ENCODE measurements around the gene EIF5A. TPM values are rescaled to one million over a fixed set of nuclear protein-coding genes. Genes with fewer than 3 reads are reported as not detected.

EIF5A gene
- total and polyA plus RNA-seq, 8 donors: 104 to 220 (median 187) TPM

DNA sequence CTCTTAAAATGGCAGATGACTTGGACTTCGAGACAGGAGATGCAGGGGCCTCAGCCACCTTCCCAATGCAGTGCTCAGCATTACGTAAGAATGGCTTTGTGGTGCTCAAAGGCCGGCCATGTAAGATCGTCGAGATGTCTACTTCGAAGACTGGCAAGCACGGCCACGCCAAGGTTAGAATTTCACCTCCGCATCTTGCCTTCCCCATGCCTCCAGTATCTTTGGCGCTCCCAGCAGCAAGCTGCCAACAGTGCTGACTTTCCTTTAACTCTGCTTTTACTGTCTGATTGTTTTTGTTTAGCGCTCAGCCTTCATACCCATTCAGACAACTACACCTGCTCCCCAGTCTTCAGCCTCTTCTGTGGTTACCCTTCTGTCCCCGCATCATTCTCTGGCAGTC is 2.2 kb downstream of the EIF5A start:
- Histone ChIP-seq H3K4me3 (peak overlapping the region in 2 of 4 donors; percentile 84 to 96), H3K9me3 (no peaks in the 10 kb centered on the region), H3K36me3 (peaks cover 8 to 42% (median 32%) of the 10 kb centered on the region in 3 donors), H3K27me3 (no peaks in the 10 kb centered on the region), H3K4me1 (peaks cover 22 to 34% (median 24%) of the 10 kb centered on the region in 3 donors), H3K27ac (no peak overlapping the region)
- intact Hi-C loops (cut with DNase I): loop anchor here in 1 of 3 donors (10.0 kb wide), 1 partner anchor 45 kb away; the partner anchor contains the start of gene CLDN7
- FAIRE-seq: no peak
- no peak for TF ChIP-seq CTCF (IDR thresholded peaks at IDR 0.05)
- WGBS, 2 donors: 64 to 74% methylated on average over 12 of the region's 12 CpGs
- peak in 2 of 6 donors; percentile 20 to 28 for DNase-seq
- ATAC-seq: no peak

DNA sequence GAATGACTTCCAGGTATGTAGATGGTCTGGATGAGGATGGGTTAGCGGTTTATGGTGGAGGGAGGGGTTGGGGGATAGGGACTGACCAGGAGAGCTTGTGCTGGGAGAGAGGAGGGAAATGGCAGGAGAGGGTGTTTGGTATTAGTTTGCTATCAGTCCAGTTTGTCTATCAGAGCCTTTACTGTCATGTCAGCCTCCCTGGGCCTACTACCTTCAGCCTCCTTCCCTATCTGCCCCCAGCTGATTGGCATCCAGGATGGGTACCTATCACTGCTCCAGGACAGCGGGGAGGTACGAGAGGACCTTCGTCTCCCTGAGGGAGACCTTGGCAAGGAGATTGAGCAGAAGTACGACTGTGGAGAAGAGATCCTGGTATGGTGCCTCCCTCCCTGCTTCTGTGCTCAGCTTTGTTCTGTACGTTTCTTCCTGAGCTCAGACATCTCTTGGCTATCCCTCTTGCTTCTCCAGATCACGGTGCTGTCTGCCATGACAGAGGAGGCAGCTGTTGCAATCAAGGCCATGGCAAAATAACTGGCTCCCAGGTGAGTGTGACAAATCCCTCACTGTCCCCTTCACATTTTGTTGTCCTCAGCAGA is 3.8 kb downstream of the EIF5A start:
- TF ChIP-seq CTCF (IDR thresholded peaks at IDR 0.05): no peak
- intact Hi-C loops (cut with DNase I): loop anchor here in 1 of 3 donors (10.0 kb wide), 1 partner anchor 46 kb away; the partner anchor contains the start of gene CLDN7
- no peak for ATAC-seq
- peak in 1 of 6 donors; percentile 9 for DNase-seq
- no peak for FAIRE-seq
- peaks cover 8 to 42% (median 32%) of the 10 kb centered on the region in 3 donors for H3K36me3 ChIP-seq
- H3K4me1 ChIP-seq: peaks cover 22 to 40% (median 32%) of the 10 kb centered on the region in 3 donors
- no peaks in the 10 kb centered on the region for H3K27me3 ChIP-seq
- no peaks in the 10 kb centered on the region for H3K9me3 ChIP-seq
- 63 to 77% methylated on average over 7 of the region's 7 CpGs for WGBS, 2 donors
- no peak overlapping the region for H3K4me3 ChIP-seq
- no peak overlapping the region for H3K27ac ChIP-seq

DNA sequence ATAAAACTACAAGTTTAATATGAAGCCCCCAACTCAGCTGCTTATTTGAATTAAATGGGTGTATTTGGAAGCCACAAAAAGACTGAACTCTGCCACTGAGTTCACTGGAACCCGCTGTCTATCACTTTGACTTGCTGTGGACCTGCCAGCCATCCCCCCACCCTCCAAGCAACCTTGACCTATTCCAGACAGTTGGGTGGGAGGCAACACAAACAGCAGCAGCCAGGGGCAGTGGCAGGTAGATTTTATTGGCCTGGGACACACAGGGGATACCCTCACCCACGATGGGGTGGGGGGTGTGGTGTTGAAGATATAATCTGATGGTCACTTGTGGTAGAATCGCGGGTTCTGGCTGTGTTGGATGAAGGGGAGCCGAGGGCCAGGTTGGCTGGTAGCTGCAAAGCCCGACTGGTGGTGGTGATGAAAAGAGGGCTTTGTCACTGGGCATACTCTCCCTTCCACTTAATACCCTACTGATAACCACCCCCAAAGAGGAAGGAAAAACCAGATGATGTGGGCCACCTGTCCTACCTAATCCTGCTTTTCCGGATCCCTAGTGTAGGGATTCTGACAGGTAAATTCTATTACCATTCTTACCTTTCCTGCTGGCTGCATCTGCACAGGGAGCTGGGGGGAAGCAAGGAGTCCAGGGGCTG is 5.1 kb downstream of the EIF5A start:
- WGBS, 2 donors: 61 to 67% methylated on average over 7 of the region's 7 CpGs
- ATAC-seq (no peak), FAIRE-seq (no peak), DNase-seq (peak in 2 of 6 donors; percentile 28 to 31)
- no peak overlapping the region for H3K27ac ChIP-seq
- intact Hi-C loops (cut with DNase I): loop anchor here in 1 of 3 donors (10.0 kb wide), 1 partner anchor 48 kb away; the partner anchor contains the start of gene CLDN7
- no peak for TF ChIP-seq CTCF (IDR thresholded peaks at IDR 0.05)
- H3K9me3 ChIP-seq: no peaks in the 10 kb centered on the region
- H3K27me3 ChIP-seq: no peaks in the 10 kb centered on the region
- H3K36me3 ChIP-seq: peaks cover 8 to 44% (median 32%) of the 10 kb centered on the region in 3 donors
- H3K4me1 ChIP-seq: peaks cover 22 to 40% (median 32%) of the 10 kb centered on the region in 3 donors
- no peak overlapping the region for H3K4me3 ChIP-seq

DNA sequence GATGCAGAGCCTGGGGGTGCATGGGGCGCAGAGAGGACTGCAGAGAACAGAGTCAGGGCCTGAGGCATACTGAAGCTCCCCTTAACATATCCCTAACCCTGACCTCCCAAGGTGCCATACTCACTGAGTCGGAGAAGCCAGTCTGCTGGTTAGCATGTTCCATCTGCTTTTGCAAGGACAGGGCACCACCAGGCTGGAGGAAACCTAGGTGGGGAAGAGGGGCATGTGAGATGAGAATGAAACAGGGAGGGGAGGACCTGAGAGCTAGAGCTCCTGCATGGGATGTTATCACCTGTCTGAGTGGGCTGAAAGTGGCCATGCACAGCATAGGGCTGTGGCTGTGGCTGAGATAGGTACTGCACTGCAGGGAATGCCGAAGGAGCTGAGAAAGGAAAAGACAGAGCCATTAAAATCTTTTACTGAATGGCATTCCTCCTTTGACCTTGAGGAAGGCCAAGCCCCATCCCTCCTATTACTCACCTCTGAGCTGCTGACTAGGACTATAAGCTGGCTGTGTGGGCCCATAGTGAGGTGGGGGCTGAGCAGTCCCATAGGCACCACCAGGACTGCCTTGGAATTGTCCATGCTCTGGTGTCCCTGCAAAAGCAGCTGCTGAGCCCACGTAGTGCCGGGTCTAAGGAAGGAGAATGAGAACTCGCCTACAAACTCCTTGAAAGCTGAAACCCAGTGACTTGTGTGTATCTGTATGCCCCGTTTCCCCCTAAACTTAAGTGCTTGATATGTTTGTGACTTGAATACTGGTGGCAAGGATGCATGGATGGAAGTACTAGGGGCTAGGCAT is 5.9 kb downstream of the EIF5A start:
- peak in 2 of 6 donors; percentile 19 to 30 for DNase-seq
- H3K4me1 ChIP-seq: peaks cover 22 to 40% (median 32%) of the 10 kb centered on the region in 3 donors

More for the DNA sequence above, 5.9 kb downstream of the EIF5A start:
- Histone ChIP-seq H3K27ac (no peak overlapping the region), H3K9me3 (no peaks in the 10 kb centered on the region), H3K4me3 (no peak overlapping the region), H3K27me3 (no peaks in the 10 kb centered on the region), H3K36me3 (peaks cover 8 to 48% (median 35%) of the 10 kb centered on the region in 3 donors)
- WGBS, 2 donors: 77 to 85% methylated on average over 7 of the region's 7 CpGs
- intact Hi-C loops (cut with DNase I): loop anchor here in 1 of 3 donors (10.0 kb wide), 1 partner anchor 48 kb away; the partner anchor contains the start of gene CLDN7
- FAIRE-seq (no peak), ATAC-seq (no peak)
- no peak for TF ChIP-seq CTCF (IDR thresholded peaks at IDR 0.05)

Measured in pancreas (tissue), 10 donors.